ENCODE measurements around the gene CFAP53.

Gene CFAP53

DNA sequence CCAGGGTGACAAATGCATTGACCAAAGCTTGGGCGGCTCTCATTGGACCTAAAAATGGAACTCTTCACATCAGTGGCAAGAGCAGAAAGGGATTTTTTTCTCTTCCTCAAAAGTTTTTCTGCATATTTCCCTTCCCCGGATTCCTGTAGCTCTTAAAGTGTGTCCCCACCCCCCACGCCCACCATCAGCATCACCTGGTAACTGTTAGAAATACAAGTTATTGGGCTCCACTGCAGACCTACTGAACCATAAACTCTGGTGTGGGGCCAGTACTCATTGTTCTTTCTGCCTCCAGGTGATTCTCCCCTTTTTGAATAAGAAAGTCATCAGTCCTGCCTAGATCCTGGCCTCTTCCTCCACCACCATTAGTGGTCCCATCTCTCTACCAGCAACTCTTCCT lies 70.0 kb downstream of the CFAP53 start:
- Histone ChIP-seq H2AFZ (ENCODE audit: low read depth, low read length, severe bottlenecking) (no peak overlapping the region), H3K27ac (ENCODE audit: low read depth, low read length) (no peak overlapping the region), H4K20me1 (ENCODE audit: low read depth, low read length) (no peaks in the 10 kb centered on the region), H3K36me3 (ENCODE audit: low read length) (no peaks in the 10 kb centered on the region), H3K4me3 (ENCODE audit: insufficient read depth, low read length, poor library complexity, severe bottlenecking) (no peak overlapping the region), H3F3A (ENCODE audit: insufficient read depth) (no peaks in the 10 kb centered on the region), H3K9me3 (ENCODE audit: insufficient read depth, low read length) (no peaks in the 10 kb centered on the region), H3K79me2 (ENCODE audit: insufficient read depth, low read length) (no peaks in the 10 kb centered on the region), H3K9me2 (replicated peaks; ENCODE audit: insufficient read depth, low read length) (no peaks in the 10 kb centered on the region), H3K4me2 (ENCODE audit: low read depth, low read length, poor library complexity, severe bottlenecking) (no peak overlapping the region), H3K9ac (ENCODE audit: low read length) (no peak overlapping the region), H3K27me3 (ENCODE audit: low read length) (no peaks in the 10 kb centered on the region)
- TF ChIP-seq EZH2phosphoT487 (conservative IDR thresholded peaks at IDR 0.05; ENCODE audit: low read length): no peak
- TF ChIP-seq, protein P1, sequence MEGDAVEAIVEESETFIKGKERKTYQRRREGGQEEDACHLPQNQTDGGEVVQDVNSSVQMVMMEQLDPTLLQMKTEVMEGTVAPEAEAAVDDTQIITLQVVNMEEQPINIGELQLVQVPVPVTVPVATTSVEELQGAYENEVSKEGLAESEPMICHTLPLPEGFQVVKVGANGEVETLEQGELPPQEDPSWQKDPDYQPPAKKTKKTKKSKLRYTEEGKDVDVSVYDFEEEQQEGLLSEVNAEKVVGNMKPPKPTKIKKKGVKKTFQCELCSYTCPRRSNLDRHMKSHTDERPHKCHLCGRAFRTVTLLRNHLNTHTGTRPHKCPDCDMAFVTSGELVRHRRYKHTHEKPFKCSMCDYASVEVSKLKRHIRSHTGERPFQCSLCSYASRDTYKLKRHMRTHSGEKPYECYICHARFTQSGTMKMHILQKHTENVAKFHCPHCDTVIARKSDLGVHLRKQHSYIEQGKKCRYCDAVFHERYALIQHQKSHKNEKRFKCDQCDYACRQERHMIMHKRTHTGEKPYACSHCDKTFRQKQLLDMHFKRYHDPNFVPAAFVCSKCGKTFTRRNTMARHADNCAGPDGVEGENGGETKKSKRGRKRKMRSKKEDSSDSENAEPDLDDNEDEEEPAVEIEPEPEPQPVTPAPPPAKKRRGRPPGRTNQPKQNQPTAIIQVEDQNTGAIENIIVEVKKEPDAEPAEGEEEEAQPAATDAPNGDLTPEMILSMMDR (IDR thresholded peaks at IDR 0.05; ENCODE audit: insufficient read depth, low read length, poor library complexity, severe bottlenecking): no peak

DNA sequence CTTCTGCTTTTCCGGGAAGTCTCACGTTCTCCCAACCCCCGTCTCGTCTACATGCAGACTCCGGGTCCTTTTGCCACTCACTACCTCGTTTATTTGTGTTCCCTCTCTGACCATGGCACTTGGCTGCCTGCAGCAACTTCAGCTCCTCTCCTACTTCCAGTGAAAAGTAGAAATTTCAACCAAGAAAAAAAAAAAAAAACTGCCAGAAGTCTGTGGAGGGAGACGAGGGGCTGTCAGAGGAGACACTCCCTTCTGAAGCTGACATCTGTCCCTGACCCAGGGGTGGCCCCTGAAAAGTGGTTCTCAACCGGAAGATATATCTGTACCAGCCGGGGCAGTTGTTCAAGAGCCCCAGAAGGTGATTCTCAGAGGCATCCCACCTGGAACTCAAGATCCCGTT lies 70.6 kb downstream of the CFAP53 start:
- Histone ChIP-seq H3K4me2 (ENCODE audit: low read depth, low read length, poor library complexity, severe bottlenecking) (no peak overlapping the region), H3K9me3 (ENCODE audit: insufficient read depth, low read length) (no peaks in the 10 kb centered on the region), H3K9me2 (replicated peaks; ENCODE audit: insufficient read depth, low read length) (no peaks in the 10 kb centered on the region), H3K4me3 (ENCODE audit: insufficient read depth, low read length, poor library complexity, severe bottlenecking) (no peak overlapping the region), H3K79me2 (ENCODE audit: insufficient read depth, low read length) (no peaks in the 10 kb centered on the region), H3K27ac (ENCODE audit: low read depth, low read length) (no peak overlapping the region), H3K36me3 (ENCODE audit: low read length) (no peaks in the 10 kb centered on the region), H3K9ac (ENCODE audit: low read length) (no peak overlapping the region), H2AFZ (ENCODE audit: low read depth, low read length, severe bottlenecking) (no peak overlapping the region), H3K27me3 (ENCODE audit: low read length) (no peaks in the 10 kb centered on the region), H4K20me1 (ENCODE audit: low read depth, low read length) (no peaks in the 10 kb centered on the region), H3F3A (ENCODE audit: insufficient read depth) (no peaks in the 10 kb centered on the region)
- no peak for TF ChIP-seq EZH2phosphoT487 (conservative IDR thresholded peaks at IDR 0.05; ENCODE audit: low read length)
- TF ChIP-seq, protein P1 (IDR thresholded peaks at IDR 0.05; ENCODE audit: insufficient read depth, low read length, poor library complexity, severe bottlenecking): no peak

DNA sequence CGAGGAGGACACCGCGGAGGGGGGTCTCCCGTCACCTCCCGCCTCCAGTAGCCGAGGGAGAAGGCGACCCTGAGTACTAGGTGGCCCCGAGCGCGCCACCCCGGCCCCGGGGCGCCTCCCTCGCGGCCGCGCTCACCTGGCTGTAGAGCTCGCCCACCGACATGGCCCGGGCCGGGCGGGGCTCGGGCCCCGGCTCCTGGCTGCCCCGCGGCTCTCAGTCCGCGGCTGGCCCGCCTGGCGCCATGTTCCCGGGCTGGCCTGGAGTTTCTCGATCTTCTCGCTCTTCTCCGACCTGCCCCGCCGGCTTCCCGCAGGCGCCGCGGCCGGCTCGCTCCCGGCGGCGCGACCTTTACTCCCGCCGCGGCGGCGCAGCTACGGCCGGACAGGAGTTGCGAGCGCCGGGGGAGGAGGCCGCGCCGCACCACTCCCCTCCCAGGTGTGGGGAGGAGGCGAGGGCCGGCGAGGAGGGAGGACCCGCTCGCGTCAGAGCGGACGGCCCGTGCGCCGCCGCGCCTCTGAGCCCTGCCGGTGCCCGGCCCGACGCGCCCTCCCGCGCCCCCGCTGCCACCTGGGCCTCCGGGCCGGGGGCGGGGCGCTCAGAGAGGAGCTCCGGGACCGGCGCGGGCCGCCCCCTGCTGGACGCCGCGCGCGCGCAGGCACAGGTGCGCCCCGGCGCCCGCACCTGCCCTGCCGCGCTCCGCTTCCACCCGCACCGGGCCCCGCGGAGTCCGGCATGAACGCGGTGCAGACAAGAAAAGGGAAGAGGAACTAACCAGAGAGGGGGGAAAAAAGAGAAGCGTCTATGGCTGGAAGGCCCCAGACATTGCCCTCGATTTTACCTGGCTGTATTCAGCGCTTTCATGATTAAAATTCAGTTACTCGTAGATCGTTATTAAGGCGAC lies 71.4 kb downstream of the CFAP53 start, which contains the start of gene MYO5B:
Gene MYO5B (minus strand): TSS at position 517 of the 902 bp plus-strand sequence. CDS start 354 bp downstream, at position 163.
- Histone ChIP-seq H3K9ac (ENCODE audit: low read length) (no peak within 1 kb of the TSS), H3K79me2 (ENCODE audit: insufficient read depth, low read length) (no peaks in the 10 kb centered on the region), H3K27me3 (ENCODE audit: low read length) (no peaks in the 10 kb centered on the region), H2AFZ (ENCODE audit: low read depth, low read length, severe bottlenecking) (no peak within 1 kb of the TSS), H3K9me2 (replicated peaks; ENCODE audit: insufficient read depth, low read length) (no peaks in the 10 kb centered on the region), H3K36me3 (ENCODE audit: low read length) (no peaks in the 10 kb centered on the region), H3K4me2 (ENCODE audit: low read depth, low read length, poor library complexity, severe bottlenecking) (peak within 1 kb of the TSS; percentile 32), H3K9me3 (ENCODE audit: insufficient read depth, low read length) (no peaks in the 10 kb centered on the region), H3K27ac (ENCODE audit: low read depth, low read length) (no peak within 1 kb of the TSS), H4K20me1 (ENCODE audit: low read depth, low read length) (no peaks in the 10 kb centered on the region), H3F3A (ENCODE audit: insufficient read depth) (no peaks in the 10 kb centered on the region), H3K4me3 (ENCODE audit: insufficient read depth, low read length, poor library complexity, severe bottlenecking) (no peak within 1 kb of the TSS)
- TF ChIP-seq, protein P1 (IDR thresholded peaks at IDR 0.05; ENCODE audit: insufficient read depth, low read length, poor library complexity, severe bottlenecking): no peak
- TF ChIP-seq EZH2phosphoT487 (conservative IDR thresholded peaks at IDR 0.05; ENCODE audit: low read length): no peak

Measured in SU-DHL-6 (cell line).